GM20000 (cell line): ENCODE measurements around the gene DPP6.
"Not testable (repeated sequence)": the region's sequence is repeated elsewhere in the genome, so short reads cannot be mapped to it uniquely, and the experiment has no call there.

Source experiments
- DNase-seq: peaks from one replicate; pipeline ENCODE4 v3.0.0; 2012; ENCODE audit warnings: low spot score
- TF ChIP-seq, protein P1 (sequence below): IDR thresholded peaks from 2 replicates; pipeline ENCODE4 v1.5.1; 2012; ENCODE audit warnings: mild to moderate bottlenecking, control low read depth; ENCODE audit errors: extremely low read depth, missing control alignments

DPP6 gene

GRCh38 chr7:154672659-154673415 lies 620.6 kb downstream of the DPP6 start:
- TF ChIP-seq, protein P1, sequence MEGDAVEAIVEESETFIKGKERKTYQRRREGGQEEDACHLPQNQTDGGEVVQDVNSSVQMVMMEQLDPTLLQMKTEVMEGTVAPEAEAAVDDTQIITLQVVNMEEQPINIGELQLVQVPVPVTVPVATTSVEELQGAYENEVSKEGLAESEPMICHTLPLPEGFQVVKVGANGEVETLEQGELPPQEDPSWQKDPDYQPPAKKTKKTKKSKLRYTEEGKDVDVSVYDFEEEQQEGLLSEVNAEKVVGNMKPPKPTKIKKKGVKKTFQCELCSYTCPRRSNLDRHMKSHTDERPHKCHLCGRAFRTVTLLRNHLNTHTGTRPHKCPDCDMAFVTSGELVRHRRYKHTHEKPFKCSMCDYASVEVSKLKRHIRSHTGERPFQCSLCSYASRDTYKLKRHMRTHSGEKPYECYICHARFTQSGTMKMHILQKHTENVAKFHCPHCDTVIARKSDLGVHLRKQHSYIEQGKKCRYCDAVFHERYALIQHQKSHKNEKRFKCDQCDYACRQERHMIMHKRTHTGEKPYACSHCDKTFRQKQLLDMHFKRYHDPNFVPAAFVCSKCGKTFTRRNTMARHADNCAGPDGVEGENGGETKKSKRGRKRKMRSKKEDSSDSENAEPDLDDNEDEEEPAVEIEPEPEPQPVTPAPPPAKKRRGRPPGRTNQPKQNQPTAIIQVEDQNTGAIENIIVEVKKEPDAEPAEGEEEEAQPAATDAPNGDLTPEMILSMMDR, result no peak
- no peak for DNase-seq

GRCh38 chr7:154674191-154674590 lies 622.0 kb downstream of the DPP6 start:
- no peak for DNase-seq
- TF ChIP-seq, protein P1, result no peak

- DNase-seq, result no peak
- TF ChIP-seq, protein P1, result no peak
Measured at GRCh38 chr7:154675560-154675959, 623.4 kb downstream of the DPP6 start.

DNA sequence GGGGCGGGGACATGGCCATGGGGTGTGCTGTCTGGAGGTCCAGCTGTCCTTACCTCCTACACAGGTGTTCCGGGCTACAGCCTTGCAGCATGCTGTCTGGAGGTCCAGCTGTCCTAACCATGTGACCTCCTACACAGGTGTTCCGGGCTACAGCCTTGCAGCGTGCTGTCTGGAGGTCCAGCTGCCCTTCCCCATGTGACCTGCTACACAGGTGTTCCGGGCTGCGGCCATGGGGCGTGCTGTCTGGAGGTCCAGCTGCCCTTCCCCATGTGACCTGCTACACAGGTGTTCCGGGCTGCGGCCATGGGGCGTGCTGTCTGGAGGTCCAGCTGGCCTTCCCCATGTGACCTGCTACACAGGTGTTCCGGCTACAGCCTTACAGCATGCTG lies 623.8 kb downstream of the DPP6 start:
- DNase-seq, result not testable (repeated sequence)

- no peak for DNase-seq
- TF ChIP-seq, protein P1, result no peak
Measured at GRCh38 chr7:154676422-154677073, 624.4 kb downstream of the DPP6 start.

DNA sequence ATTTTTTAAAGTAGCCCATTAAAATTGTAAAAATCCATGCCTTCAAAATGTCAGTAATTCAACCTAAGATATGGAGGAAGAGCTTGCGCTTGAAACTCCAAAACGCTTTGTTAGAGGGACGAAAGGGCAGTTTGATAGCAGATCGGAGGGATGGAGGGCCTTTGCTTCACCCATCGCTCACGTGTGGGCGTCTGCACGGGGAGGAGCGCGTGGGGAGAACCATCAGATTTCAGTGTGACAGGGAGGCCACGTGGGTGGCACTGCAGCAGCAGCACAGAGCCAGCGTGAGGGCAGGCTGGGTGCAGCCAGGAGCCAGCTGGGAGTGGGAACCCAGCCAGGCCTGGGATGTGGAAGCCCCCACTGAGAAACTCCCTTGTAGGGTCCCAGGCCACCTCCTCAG lies 625.3 kb downstream of the DPP6 start:
- TF ChIP-seq, protein P1, result no peak
- DNase-seq, result no peak

GRCh38 chr7:154678001-154678550 lies 625.9 kb downstream of the DPP6 start:
- not testable (repeated sequence) for DNase-seq

DNA sequence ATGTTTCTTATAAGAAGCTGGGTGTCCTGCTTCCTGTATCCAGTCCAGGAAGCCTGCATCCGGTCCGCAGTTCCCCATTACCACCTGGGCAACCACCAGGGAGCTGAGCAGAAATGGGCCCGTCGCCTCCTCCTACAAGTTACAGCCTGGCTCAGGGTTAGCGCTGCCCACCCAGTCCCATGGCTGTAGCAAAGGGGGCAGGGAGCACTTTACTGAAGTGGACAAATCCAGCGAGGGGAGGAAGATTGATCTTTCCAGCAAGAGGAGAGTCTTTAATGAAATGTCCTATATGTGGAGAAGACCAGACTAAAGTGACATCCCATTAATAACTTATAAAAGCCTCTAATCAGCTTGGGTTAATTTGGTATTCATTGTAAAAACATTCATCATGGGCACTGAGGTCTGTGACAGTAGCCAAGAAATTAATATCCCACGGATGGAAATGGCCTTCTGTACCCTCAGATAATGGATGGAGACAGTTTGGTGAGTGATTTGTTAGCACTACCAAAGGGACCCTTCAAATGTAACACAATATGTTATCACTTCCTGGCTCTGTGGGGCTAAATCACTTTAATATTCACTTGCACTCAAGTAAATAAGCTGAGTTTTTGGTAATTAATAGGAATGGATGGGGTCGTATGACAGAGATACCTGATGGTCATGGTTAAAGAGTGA lies 627.3 kb downstream of the DPP6 start:
- TF ChIP-seq, protein P1, result no peak
- no peak for DNase-seq
